Myocyte (in vitro differentiated cells): ENCODE data around the gene CHD2. TPM values are rescaled to one million over a fixed set of nuclear protein-coding genes. Genes with fewer than 3 reads are reported as not detected.

Experiments
- DNase-seq: peaks from one replicate; pipeline ENCODE4 v3.0.0-alpha.2; 2012; ENCODE audit warnings: low read depth
- total RNA-seq: library from RNA; depleted of rRNA; stranded (reverse); fragments of >200 nt; gene quantifications from 2 replicates; pipeline ENCODE4 v1.2.3, GENCODE V29; 2014

CHD2 gene
- total RNA-seq, 1 donor from 2014 or later = 52.4 TPM

GRCh38 chr15:92958105-92958504 lies 58.0 kb downstream of the CHD2 start:
- no peak for DNase-seq

DNA sequence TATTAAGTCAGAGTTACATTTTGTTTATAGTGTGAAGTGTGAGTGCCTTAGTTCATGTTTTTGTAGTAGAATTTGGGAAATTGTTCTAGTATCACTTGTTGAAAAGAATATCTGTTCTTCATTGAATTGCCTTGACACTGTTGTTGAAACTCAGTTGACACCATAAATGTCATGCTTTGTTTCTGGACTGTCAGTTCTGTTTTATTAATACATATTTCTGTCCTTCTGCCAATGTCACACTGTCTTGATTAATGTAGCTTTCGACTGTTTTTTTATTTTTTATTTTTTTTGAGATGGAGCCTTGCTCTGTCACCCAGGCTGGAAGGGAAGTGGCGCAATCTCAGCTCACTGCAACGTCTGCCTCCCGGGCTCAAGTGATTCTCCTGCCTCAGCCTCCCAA lies 59.1 kb downstream of the CHD2 start:
- DNase-seq = no peak

DNA sequence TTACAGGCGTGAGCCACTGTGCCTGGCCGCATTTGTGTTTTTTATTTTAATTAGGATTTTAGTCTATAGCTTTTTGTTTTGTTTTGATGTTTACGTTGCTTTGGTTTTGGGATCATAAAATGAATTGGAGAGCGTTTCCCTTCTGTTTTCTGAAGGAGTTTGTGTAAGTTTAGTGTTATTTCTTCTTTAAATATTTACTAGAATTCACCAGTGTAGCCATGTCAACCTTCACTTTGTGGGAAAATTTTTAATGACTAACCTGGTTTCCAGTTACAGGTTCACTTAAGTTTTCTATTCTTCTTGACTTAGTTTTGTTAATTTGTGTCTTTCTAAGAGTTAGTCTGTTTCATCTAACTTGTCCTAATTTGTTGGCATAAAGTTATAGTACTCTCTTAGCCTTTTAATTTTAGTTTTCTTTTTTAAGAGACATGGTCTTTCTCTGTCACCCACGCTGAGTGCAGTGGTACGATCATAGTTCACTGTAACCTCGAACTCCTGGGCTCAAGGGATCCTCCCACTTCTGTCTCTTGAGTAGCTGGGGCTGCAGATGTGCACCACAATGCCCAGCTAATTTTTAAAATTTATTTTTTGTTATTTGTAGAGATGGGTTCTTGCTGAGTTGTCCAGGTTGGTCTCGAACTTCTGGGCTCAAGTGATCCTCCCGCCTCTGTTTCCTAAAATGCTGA lies 61.0 kb downstream of the CHD2 start:
- no peak for DNase-seq

DNA sequence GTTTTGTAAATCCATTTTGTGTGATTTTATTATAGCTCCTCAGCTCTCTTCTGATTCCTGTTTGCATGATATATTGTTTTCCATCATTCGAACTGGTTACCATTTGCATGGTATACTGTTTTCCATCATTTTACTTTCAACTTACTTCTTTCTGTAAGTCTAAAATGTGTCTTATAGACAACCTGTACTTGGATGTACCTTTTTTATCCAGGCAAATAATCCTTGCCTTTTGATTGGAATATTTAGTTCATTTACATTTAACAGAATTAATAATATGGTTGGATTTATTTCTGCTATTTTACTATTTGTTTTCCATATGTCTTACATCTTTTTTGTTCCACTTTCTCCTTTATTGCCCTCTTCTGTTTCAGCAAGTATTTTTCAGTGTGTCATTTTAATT lies 62.8 kb downstream of the CHD2 start:
- DNase-seq = no peak

DNA sequence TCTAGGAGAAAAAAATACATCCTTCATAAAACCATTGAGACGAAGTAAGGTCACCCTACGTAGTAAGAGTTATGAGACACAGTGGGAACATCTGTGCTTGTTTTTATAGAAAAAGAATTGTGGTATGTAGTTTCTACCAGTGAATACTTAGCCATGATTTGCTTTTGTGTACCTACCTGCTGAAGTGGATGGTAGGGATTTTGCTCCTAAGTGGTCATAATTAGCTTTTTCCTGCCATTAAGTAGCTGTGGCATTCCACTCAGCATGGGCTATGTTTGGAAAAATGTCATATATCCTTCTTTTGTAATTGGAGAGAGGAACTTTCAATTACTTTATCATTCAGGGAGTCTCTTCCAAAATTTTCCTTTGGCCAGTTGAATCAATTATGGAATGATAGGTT lies 63.7 kb downstream of the CHD2 start:
- no peak for DNase-seq

DNA sequence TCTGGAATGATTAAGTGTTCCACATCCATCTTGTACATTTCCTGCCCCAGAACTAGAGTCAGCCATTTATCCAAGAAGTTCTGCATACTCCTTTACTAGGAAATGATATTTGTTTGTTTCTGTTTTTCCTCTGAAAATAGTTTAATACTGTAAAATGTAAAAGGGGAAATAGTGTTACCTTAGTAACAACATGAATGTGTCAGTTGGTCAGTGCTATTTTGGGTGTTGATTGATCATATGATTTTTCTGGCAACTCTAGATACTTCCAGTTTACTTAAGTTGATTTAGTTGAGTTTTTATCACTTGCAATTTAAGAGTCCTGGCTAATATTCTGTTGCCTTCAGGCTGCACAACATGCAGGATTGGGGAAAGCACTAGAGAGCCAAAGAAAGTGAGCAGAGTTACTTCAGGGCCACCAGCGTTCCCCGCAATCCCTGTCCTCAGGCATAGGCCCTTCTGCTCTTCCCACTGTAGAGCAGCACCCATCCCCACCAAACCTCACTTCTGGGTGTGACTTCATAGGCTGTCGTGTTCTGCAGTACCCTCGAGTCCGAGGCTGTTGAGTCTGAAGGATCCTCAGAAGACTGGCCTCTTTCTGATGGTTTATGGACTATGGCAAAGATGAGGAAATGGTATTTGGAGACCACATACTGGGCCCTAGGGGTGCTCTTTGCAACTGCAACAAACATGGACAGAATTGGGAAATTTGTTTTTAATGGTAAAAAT lies 69.0 kb downstream of the CHD2 start:
- DNase-seq = peak; percentile 13

DNA sequence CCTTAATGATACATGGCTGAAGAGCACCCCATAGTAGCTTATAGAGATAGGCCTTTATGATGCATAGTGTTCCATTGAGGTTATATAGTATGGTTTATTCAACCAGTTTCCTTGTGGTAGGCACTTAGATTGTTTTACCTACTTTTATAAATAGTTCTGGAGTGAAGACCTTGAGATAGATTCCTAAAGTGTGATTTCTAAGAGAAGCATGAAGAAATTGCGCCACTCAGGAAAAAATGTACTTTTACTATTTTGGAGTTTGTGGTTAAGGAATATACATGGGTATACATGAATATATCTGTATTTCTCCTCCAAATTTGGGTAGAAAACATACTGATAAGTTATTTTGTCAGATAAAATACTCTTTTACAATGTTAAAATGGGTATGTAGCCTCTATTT lies 70.5 kb downstream of the CHD2 start:
- DNase-seq = no peak

DNA sequence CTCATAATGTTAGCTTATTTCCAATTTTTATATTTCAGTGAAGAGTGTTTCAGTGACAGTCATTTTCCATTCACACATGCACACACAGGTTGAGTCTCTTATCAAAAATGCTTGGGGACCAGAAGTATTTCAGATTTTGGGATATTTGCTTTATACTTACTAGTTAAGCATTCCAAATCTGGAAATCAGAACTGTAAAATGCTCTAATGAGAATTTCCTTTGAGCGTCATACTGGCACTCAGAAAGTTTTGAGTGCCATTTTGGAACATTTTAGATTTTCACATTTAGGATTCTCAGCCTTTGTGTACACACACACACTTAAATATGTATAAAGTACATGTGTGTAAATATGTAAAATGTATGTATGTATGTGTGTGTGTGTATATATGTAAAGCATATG lies 71.0 kb downstream of the CHD2 start:
- no peak for DNase-seq

DNA sequence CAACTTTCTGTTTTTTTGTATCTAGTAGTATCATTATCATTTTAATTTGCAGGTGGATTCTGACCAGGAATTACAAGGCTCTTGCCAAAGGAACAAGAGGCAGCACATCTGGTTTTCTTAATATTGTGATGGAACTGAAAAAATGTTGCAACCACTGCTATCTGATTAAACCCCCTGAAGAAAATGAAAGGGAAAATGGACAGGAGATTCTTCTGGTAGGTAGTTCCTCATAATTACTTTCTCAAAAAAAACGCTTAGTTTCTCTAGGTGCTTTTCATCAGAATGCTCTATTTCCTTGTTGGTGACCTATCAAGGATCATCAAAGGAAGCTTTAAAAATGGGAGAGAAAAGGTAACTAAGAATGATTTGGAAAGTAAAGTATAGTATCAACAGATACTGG lies 71.6 kb downstream of the CHD2 start:
- no peak for DNase-seq

GRCh38 chr15:92974183-92974915 lies 74.2 kb downstream of the CHD2 start:
- DNase-seq = no peak

- DNase-seq = no peak
Measured at GRCh38 chr15:92979011-92979701, 79.0 kb downstream of the CHD2 start.

- DNase-seq = no peak
Measured at GRCh38 chr15:92981333-92981732, 81.2 kb downstream of the CHD2 start.

DNA sequence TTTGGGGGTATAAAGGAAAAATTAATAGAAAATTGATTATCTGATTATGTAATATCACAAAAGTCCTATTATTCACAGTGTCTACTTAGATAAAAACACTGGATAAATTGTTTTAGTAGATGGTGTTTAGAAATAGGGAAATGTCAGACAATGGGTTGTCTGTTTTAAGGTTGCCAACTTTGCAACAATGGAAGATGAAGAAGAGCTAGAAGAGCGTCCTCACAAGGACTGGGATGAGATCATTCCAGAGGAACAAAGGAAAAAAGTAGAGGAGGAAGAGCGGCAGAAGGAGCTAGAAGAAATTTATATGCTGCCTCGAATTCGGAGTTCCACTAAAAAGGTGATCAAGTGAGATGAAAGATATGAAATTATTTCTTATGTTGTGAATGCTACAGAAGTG lies 84.0 kb downstream of the CHD2 start:
- no peak for DNase-seq

GRCh38 chr15:92989470-92989869 lies 89.3 kb downstream of the CHD2 start:
- DNase-seq = no peak

DNA sequence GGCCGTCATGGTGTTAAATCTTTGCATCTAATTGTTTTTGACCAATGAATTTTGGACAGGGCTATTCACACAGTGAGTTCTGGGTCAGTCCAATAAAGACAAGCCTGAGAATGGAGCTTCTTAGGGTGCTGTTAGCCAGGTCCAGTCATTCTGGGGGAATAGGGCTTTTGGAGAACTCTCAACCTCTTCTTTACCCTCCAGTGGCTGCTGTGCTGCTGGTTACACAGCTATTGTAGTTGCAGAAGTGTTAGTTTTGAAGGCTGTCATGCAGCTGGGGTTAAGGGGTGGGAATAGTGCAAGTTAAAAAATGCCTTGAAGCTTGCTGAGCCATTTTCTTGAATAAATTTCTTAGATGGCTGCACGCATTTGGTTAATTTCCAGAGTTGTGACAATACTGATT lies 89.9 kb downstream of the CHD2 start:
- no peak for DNase-seq

- peak; percentile 73 for DNase-seq
Measured at GRCh38 chr15:92992720-92993119, 92.6 kb downstream of the CHD2 start.

DNA sequence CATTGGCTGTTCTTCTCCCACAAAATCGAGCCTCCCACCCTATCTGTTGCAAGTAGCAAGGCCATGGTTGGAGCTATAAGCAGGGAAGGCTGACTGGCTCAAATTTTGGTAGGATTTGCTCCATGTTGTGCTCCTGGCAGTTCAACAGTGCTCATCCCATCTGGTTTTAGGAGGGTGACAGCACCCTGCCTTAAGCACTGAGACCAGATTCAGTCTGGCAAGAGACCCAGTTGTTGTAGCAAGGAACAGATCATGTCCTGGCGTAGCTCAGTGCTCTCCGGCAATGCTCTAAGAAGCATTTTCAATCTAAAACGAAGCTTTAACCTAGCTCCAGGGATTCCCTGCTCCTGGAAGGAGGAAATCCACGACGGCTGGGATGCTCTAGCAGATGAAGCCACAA lies 97.7 kb downstream of the CHD2 start:
- no peak for DNase-seq

DNA sequence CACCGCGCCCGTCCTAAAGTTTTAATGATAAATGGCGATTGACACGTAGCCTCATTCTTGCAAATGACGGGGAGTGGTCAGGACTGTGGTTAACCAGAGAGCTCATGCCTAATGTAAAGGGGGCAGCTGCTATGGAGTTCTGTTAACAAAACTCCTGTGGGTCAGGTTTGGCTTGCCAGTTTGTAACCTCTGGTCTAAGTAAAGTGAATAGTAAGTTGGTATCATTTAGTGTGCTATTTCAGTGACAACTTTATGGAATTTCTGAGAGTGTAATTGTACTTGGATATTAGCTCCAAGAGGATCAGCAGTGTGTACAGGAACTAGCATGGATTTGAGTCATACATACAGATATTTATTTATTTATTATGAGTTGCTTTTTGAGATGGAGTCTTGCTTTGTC lies 101.0 kb downstream of the CHD2 start:
- DNase-seq = no peak

GRCh38 chr15:93001881-93002280 lies 101.8 kb downstream of the CHD2 start:
- no peak for DNase-seq

- no peak for DNase-seq
Measured at GRCh38 chr15:93005133-93005532, 105.0 kb downstream of the CHD2 start.

- DNase-seq = no peak
Measured at GRCh38 chr15:93007994-93008393, 107.9 kb downstream of the CHD2 start.

- DNase-seq = no peak
Measured at GRCh38 chr15:93012786-93013185, 112.7 kb downstream of the CHD2 start.
